Inferior parietal cortex (tissue), 1 donor: Measurements from ENCODE around the gene CASKIN1.

Experiments
- DNase-seq: peaks from one replicate; pipeline ENCODE4 v3.0.0-alpha.2; 2016; ENCODE audit errors: extremely low spot score

The CASKIN1 gene

DNA sequence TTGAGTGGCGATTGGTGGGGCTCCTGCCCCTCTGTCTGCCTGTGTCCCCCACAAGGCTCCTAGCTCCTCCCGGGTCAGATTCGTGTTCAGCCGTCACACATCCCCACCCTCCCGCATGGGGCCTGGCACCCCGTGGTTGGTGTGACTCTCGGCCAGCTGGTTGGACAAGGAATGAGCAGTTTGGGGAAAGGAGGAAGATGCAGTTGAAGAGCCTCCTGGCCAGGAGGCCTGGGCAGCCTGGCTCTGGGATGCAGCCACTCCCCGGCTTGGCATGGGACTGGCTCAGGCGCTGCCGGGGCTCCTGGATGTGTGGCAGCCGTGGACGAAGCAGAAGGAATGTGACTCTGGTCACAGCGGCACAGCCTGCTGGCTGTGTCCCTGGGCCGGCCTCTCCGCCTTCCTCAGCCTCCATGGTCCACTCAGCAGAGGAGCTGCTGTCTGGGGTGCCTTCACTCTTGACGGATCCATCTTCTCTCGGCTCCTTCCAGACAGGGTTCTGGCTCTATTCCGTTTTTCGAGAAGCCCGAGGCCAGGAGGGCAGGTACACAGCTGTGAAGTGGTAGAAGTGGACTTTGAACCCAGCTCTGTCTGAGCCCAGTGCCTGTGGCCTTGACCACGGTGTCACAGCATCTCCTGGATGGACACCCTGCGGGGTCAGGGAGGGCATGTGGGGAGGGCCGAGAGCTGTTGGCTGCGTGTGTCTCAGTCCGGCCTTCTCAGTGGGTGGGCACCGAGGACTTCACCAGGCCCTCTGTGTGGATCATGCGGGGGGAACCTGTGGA is 38.7 kb downstream of the CASKIN1 start:
- no peak for DNase-seq

- DNase-seq, result no peak
Measured at GRCh38 chr16:2156849-2157224, 39.6 kb downstream of the CASKIN1 start.

DNA sequence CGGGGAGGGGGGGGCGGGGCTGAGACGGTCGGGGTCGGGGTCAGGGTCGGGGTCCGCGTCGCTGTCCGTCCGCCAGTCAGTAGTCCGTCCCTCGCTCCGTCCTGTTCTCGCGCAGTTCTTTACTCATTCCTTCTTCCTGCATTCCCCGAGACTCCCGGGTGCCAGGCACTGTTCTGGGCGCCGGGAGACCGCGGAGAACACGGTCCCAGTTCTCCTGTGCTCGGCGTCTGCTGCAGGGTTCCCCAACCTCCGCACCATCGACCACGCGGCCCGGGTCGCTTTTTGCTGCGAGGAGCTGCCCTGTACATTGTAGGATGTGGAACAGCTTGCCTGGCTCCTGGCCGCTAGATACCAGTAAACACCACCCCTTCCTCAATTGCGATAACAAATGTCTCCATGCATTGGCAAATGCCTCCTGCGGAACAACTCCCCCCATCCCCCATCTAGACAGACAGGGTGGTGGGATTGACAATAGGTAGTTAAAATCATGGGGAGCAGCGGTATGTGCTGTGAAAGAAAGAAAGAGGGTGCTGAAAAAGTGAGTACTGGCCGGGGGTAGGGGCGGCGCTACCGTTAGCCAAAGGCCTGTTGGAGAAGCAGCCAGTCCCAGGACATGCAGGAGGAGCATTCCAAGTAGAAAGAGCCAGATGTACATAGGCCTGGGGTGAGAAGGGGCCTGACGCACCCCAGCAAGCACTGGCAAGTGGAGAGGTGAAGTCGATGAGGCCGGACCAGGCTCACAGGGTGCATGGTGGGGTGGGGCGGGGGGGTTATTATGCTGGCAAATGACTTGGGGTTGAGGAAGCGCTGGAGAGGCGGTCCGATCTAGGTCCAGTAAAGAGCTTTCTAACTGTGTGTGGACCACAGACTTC is 40.2 kb downstream of the CASKIN1 start:
- DNase-seq, result no peak

GRCh38 chr16:2155091-2155950 is 41.1 kb downstream of the CASKIN1 start, which contains the start of gene TRAF7:
Gene TRAF7, plus strand, starts transcription at chr16:2155782. Its CDS starts 8,139 bp downstream, at chr16:2163921.
- DNase-seq, result peak; percentile 100

DNA sequence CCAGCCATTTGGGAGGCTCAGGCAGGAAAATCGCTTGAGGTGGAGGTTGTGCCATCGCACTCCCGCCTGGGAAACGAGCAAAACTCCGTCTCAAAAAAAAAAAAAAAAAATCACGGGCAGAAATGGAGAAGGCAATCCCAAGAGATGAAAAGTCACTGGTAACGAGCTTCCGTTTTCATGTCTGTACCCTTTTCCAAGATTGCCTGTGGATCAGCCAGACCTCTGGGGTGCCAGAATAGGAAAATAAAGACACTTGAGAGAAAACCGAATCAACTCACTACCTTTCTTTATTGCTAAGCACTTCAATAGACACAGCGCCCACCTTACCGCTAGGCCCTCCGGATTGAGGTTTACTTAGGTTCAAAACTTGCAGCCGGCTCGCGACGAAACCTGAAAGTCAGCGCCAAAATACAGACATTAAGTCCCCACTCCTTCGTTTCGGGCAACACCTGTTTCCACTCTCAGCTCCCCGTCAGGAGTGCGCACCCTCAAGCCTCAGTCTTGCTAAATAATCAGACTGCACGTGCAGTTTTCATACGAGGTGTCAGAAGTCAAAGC is 41.8 kb downstream of the CASKIN1 start:
- no peak for DNase-seq

GRCh38 chr16:2152695-2153506 is 43.5 kb downstream of the CASKIN1 start:
- DNase-seq, result no peak

GRCh38 chr16:2151188-2152091 is 45.0 kb downstream of the CASKIN1 start:
- no peak for DNase-seq

- no peak for DNase-seq
Measured at GRCh38 chr16:2150418-2151187, 45.8 kb downstream of the CASKIN1 start.

GRCh38 chr16:2149630-2150417 is 46.6 kb downstream of the CASKIN1 start:
- no peak for DNase-seq

GRCh38 chr16:2148714-2149629 is 47.4 kb downstream of the CASKIN1 start:
- no peak for DNase-seq

DNA sequence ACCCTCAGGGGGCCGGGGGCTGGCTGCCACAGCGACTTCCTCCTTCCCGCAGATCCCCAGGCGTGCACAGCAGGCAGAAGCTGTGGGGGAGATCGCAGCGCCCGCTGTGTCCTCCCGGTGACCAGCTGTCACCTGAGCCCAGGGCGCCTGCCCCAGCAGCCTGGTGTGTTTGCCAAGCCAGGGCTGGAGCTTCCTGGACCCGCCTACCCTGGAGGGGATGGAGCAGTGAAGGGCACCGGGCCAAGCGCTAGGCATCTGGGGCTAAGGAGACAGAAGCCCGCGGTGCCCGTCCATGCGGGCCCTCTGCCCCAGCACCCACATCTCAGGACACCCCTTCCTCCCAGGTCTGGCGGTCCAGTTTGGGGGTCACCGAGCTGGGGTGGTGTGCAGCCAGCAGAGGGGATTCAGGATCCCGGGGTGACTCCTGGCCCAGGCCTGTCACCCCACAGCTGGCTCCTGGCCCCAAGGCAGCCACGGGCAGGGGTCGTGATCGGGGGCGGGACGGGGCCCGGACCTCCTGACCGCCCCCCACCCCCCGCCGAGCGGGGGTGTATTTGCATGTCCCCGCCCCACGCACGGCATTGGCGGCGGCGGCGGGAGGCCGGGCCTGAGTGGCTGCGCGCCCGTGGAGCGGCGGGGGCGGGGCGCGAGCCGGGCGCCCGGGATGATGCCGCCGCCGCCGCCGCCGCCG is 48.3 kb downstream of the CASKIN1 start, which contains the start of gene RAB26:
Gene RAB26, plus strand, starts transcription at position 645 of the 691 bp plus-strand sequence. CDS start 159 bp downstream, outside the sequence.
- DNase-seq, result no peak

GRCh38 chr16:2147378-2147777 is 49.0 kb downstream of the CASKIN1 start:
- DNase-seq, result no peak

DNA sequence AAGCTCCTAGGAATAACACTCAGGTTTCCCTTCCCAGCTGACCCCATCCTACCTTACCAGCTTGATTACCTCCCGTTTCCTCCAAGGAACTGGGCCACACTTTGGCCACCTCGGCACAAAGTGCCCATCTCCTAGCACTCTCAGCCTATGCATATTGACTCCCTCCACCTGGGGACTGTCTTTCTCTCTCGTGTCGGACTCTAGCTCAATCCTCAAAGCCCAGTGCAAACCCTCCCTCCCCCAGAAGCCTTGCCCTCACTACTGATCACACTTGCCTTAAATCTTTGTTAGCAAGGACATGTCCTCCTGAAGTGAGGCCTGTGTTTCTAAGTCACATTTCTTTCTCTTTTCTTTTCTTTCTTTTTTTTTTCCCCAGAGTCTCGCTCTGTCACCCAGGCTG is 50.6 kb downstream of the CASKIN1 start:
- no peak for DNase-seq

- DNase-seq, result no peak
Measured at GRCh38 chr16:2143878-2144485, 52.4 kb downstream of the CASKIN1 start.

- DNase-seq, result peak; percentile 71
Measured at GRCh38 chr16:2142942-2143877, 53.2 kb downstream of the CASKIN1 start.
